ENCODE measurements around the gene DUS1L.

DUS1L gene

GRCh38 chr17:82076785-82077591, 11.4 kb upstream of the DUS1L start:
- H3K9ac ChIP-seq (ENCODE audit: low read length) = no peak overlapping the region
- no peaks in the 10 kb centered on the region for H3K9me3 ChIP-seq (ENCODE audit: control insufficient read depth, low read length)
- H3K4me1 ChIP-seq (ENCODE audit: control insufficient read depth, insufficient read depth, low read length) = no peaks in the 10 kb centered on the region
- no peaks in the 10 kb centered on the region for H3K27me3 ChIP-seq (ENCODE audit: control insufficient read depth, insufficient read depth, low read length)
- H3K36me3 ChIP-seq (ENCODE audit: control insufficient read depth, insufficient read depth, low read length) = peaks cover 5% of the 10 kb centered on the region
- H3K4me3 ChIP-seq (ENCODE audit: low read length) = no peak overlapping the region

GRCh38 chr17:82076018-82076784, 10.6 kb upstream of the DUS1L start:
- Histone ChIP-seq H3K4me1 (ENCODE audit: control insufficient read depth, insufficient read depth, low read length) (no peaks in the 10 kb centered on the region), H3K9ac (ENCODE audit: low read length) (no peak overlapping the region), H3K27me3 (ENCODE audit: control insufficient read depth, insufficient read depth, low read length) (no peaks in the 10 kb centered on the region), H3K4me3 (ENCODE audit: low read length) (no peak overlapping the region), H3K9me3 (ENCODE audit: control insufficient read depth, low read length) (no peaks in the 10 kb centered on the region), H3K36me3 (ENCODE audit: control insufficient read depth, insufficient read depth, low read length) (peaks cover 5% of the 10 kb centered on the region)

GRCh38 chr17:82073446-82073845, 7.8 kb upstream of the DUS1L start:
- H3K9me3 ChIP-seq (ENCODE audit: control insufficient read depth, low read length) = no peaks in the 10 kb centered on the region
- H3K9ac ChIP-seq (ENCODE audit: low read length) = no peak overlapping the region
- H3K4me3 ChIP-seq (ENCODE audit: low read length) = no peak overlapping the region
- no peaks in the 10 kb centered on the region for H3K4me1 ChIP-seq (ENCODE audit: control insufficient read depth, insufficient read depth, low read length)
- H3K27me3 ChIP-seq (ENCODE audit: control insufficient read depth, insufficient read depth, low read length) = no peaks in the 10 kb centered on the region
- no peaks in the 10 kb centered on the region for H3K36me3 ChIP-seq (ENCODE audit: control insufficient read depth, insufficient read depth, low read length)

GRCh38 chr17:82072827-82073226, 7.2 kb upstream of the DUS1L start:
- H3K9me3 ChIP-seq (ENCODE audit: control insufficient read depth, low read length) = no peaks in the 10 kb centered on the region
- H3K4me1 ChIP-seq (ENCODE audit: control insufficient read depth, insufficient read depth, low read length) = no peaks in the 10 kb centered on the region
- no peak overlapping the region for H3K9ac ChIP-seq (ENCODE audit: low read length)
- no peaks in the 10 kb centered on the region for H3K36me3 ChIP-seq (ENCODE audit: control insufficient read depth, insufficient read depth, low read length)
- H3K4me3 ChIP-seq (ENCODE audit: low read length) = no peak overlapping the region
- H3K27me3 ChIP-seq (ENCODE audit: control insufficient read depth, insufficient read depth, low read length) = no peaks in the 10 kb centered on the region

GRCh38 chr17:82070611-82071010, 5.0 kb upstream of the DUS1L start:
- Histone ChIP-seq H3K9me3 (ENCODE audit: control insufficient read depth, low read length) (no peaks in the 10 kb centered on the region), H3K27me3 (ENCODE audit: control insufficient read depth, insufficient read depth, low read length) (no peaks in the 10 kb centered on the region), H3K9ac (ENCODE audit: low read length) (no peak overlapping the region), H3K4me1 (ENCODE audit: control insufficient read depth, insufficient read depth, low read length) (peaks cover 5% of the 10 kb centered on the region), H3K4me3 (ENCODE audit: low read length) (no peak overlapping the region), H3K36me3 (ENCODE audit: control insufficient read depth, insufficient read depth, low read length) (no peaks in the 10 kb centered on the region)

- H3K27me3 ChIP-seq (ENCODE audit: control insufficient read depth, insufficient read depth, low read length) = no peaks in the 10 kb centered on the region
- peaks cover 20% of the 10 kb centered on the region for H3K4me1 ChIP-seq (ENCODE audit: control insufficient read depth, insufficient read depth, low read length)
- H3K9me3 ChIP-seq (ENCODE audit: control insufficient read depth, low read length) = no peaks in the 10 kb centered on the region
- H3K9ac ChIP-seq (ENCODE audit: low read length) = peak overlapping the region; percentile 79
- peak overlapping the region; percentile 74 for H3K4me3 ChIP-seq (ENCODE audit: low read length)
- H3K36me3 ChIP-seq (ENCODE audit: control insufficient read depth, insufficient read depth, low read length) = no peaks in the 10 kb centered on the region
Measured at GRCh38 chr17:82065193-82065637, 389 bp downstream of the DUS1L start.

- Histone ChIP-seq H3K36me3 (ENCODE audit: control insufficient read depth, insufficient read depth, low read length) (no peaks in the 10 kb centered on the region), H3K27me3 (ENCODE audit: control insufficient read depth, insufficient read depth, low read length) (no peaks in the 10 kb centered on the region), H3K4me3 (ENCODE audit: low read length) (peak overlapping the region; percentile 74), H3K9ac (ENCODE audit: low read length) (peak overlapping the region; percentile 79), H3K9me3 (ENCODE audit: control insufficient read depth, low read length) (no peaks in the 10 kb centered on the region), H3K4me1 (ENCODE audit: control insufficient read depth, insufficient read depth, low read length) (peaks cover 20% of the 10 kb centered on the region)
Measured at GRCh38 chr17:82064433-82065192, 991 bp downstream of the DUS1L start.

GRCh38 chr17:82063424-82064415, 1.9 kb downstream of the DUS1L start:
- peak overlapping the region; percentile 74 for H3K4me3 ChIP-seq (ENCODE audit: low read length)
- no peaks in the 10 kb centered on the region for H3K36me3 ChIP-seq (ENCODE audit: control insufficient read depth, insufficient read depth, low read length)
- peaks cover 20% of the 10 kb centered on the region for H3K4me1 ChIP-seq (ENCODE audit: control insufficient read depth, insufficient read depth, low read length)
- H3K9ac ChIP-seq (ENCODE audit: low read length) = no peak overlapping the region
- no peaks in the 10 kb centered on the region for H3K27me3 ChIP-seq (ENCODE audit: control insufficient read depth, insufficient read depth, low read length)
- H3K9me3 ChIP-seq (ENCODE audit: control insufficient read depth, low read length) = no peaks in the 10 kb centered on the region

- Histone ChIP-seq H3K9ac (ENCODE audit: low read length) (no peak overlapping the region), H3K4me1 (ENCODE audit: control insufficient read depth, insufficient read depth, low read length) (peaks cover 20% of the 10 kb centered on the region), H3K27me3 (ENCODE audit: control insufficient read depth, insufficient read depth, low read length) (no peaks in the 10 kb centered on the region), H3K4me3 (ENCODE audit: low read length) (no peak overlapping the region), H3K9me3 (ENCODE audit: control insufficient read depth, low read length) (no peaks in the 10 kb centered on the region), H3K36me3 (ENCODE audit: control insufficient read depth, insufficient read depth, low read length) (no peaks in the 10 kb centered on the region)
Measured at GRCh38 chr17:82062984-82063368, 2.6 kb downstream of the DUS1L start.

- Histone ChIP-seq H3K4me1 (ENCODE audit: control insufficient read depth, insufficient read depth, low read length) (peaks cover 20% of the 10 kb centered on the region), H3K9me3 (ENCODE audit: control insufficient read depth, low read length) (no peaks in the 10 kb centered on the region), H3K27me3 (ENCODE audit: control insufficient read depth, insufficient read depth, low read length) (no peaks in the 10 kb centered on the region), H3K9ac (ENCODE audit: low read length) (no peak overlapping the region), H3K4me3 (ENCODE audit: low read length) (no peak overlapping the region), H3K36me3 (ENCODE audit: control insufficient read depth, insufficient read depth, low read length) (no peaks in the 10 kb centered on the region)
Measured at GRCh38 chr17:82062076-82062983, 3.3 kb downstream of the DUS1L start.
